Measurements from ENCODE around the gene ZBTB16.

The ZBTB16 gene

GRCh38 chr11:114156131-114156581 lies 96.6 kb downstream of the ZBTB16 start:
- H3K27ac ChIP-seq: peak overlapping the region; percentile 98

GRCh38 chr11:114156782-114157181 lies 97.3 kb downstream of the ZBTB16 start:
- H3K27ac ChIP-seq: peak overlapping the region; percentile 98
- TF ChIP-seq ZFX (IDR thresholded peaks at IDR 0.05; ENCODE audit: borderline replicate concordance): no peak
- TF ChIP-seq CTCF (IDR thresholded peaks at IDR 0.05): no peak

More at GRCh38 chr11:114156131-114156581, 96.6 kb downstream of the ZBTB16 start:
- no peak for TF ChIP-seq CTCF (IDR thresholded peaks at IDR 0.05)
- TF ChIP-seq ZFX (IDR thresholded peaks at IDR 0.05; ENCODE audit: borderline replicate concordance): no peak

GRCh38 chr11:114157476-114158050 lies 98.1 kb downstream of the ZBTB16 start:
- peak overlapping the region; percentile 98 for H3K27ac ChIP-seq

GRCh38 chr11:114158421-114158820 lies 98.9 kb downstream of the ZBTB16 start:
- TF ChIP-seq CTCF (IDR thresholded peaks at IDR 0.05): no peak
- TF ChIP-seq ZFX (IDR thresholded peaks at IDR 0.05; ENCODE audit: borderline replicate concordance): no peak
- peak overlapping the region; percentile 98 for H3K27ac ChIP-seq

More at GRCh38 chr11:114157476-114158050, 98.1 kb downstream of the ZBTB16 start:
- TF ChIP-seq ZFX (IDR thresholded peaks at IDR 0.05; ENCODE audit: borderline replicate concordance) (no peak), CTCF (IDR thresholded peaks at IDR 0.05) (no peak)

- TF ChIP-seq CTCF (IDR thresholded peaks at IDR 0.05): no peak
- TF ChIP-seq ZFX (IDR thresholded peaks at IDR 0.05; ENCODE audit: borderline replicate concordance): no peak
- peak overlapping the region; percentile 98 for H3K27ac ChIP-seq
Observed at GRCh38 chr11:114158886-114159285, 99.4 kb downstream of the ZBTB16 start.

- peak overlapping the region; percentile 98 for H3K27ac ChIP-seq
- TF ChIP-seq CTCF (IDR thresholded peaks at IDR 0.05) (no peak), ZFX (IDR thresholded peaks at IDR 0.05; ENCODE audit: borderline replicate concordance) (no peak)
Observed at GRCh38 chr11:114159320-114159719, 99.8 kb downstream of the ZBTB16 start.

- TF ChIP-seq CTCF (IDR thresholded peaks at IDR 0.05) (no peak), ZFX (IDR thresholded peaks at IDR 0.05; ENCODE audit: borderline replicate concordance) (no peak)
- peak overlapping the region; percentile 98 for H3K27ac ChIP-seq
Observed at GRCh38 chr11:114159802-114160632, 100.5 kb downstream of the ZBTB16 start.
